Kidney (tissue), 22 donors: ENCODE measurements around the gene TSPAN12. TPM values are rescaled to one million over a fixed set of nuclear protein-coding genes. Genes with fewer than 3 reads are reported as not detected.
"Not testable (repeated sequence)": the region's sequence is repeated elsewhere in the genome, so short reads cannot be mapped to it uniquely, and the experiment has no call there.

Source experiments
- DNase-seq, 5 donors: peaks; one replicate each; pipeline ENCODE4 v3.0.0-alpha.2; 2013 to 2020
- FAIRE-seq: peaks from 2 replicates; lab custom pipeline; 2012; peaks lifted over from hg19 to GRCh38; lab: Jason Lieb, UNC
- H3K27ac ChIP-seq, 2 donors: one replicate each; pipeline ENCODE4 v1.7.0; 2013; ENCODE audit warnings: low read depth in 2 of 2, low read length in 2 of 2, inconsistent platforms in 1 of 2
- H3K27me3 ChIP-seq: one replicate; pipeline ENCODE4 v1.7.1; 2013; ENCODE audit warnings: low read length, inconsistent platforms; ENCODE audit not compliant: control insufficient read depth, insufficient read depth
- H3K36me3 ChIP-seq, 3 donors: one replicate each; pipeline versions ENCODE4 v1.7.0 to v1.7.1; 2013; ENCODE audit warnings: low read length in 3 of 3, control low read depth in 1 of 3, inconsistent platforms in 1 of 3; ENCODE audit not compliant: insufficient read depth in 3 of 3, control insufficient read depth in 2 of 3
- H3K4me1 ChIP-seq, 3 donors: one replicate each; pipeline versions ENCODE4 v1.7.0 to v1.7.1; 2013; ENCODE audit warnings: low read length in 3 of 3, inconsistent platforms in 1 of 3, low read depth in 1 of 3; ENCODE audit not compliant: control insufficient read depth in 2 of 3, insufficient read depth in 2 of 3
- H3K4me3 ChIP-seq, 3 donors: one replicate each; pipeline versions ENCODE4 v1.7.0 to v1.8.1; 2013; ENCODE audit warnings: low read length in 3 of 3, control low read depth in 1 of 3, inconsistent platforms in 1 of 3
- H3K9ac ChIP-seq, 3 donors: one replicate each; pipeline versions ENCODE4 v1.7.0 to v1.7.1; 2013; ENCODE audit warnings: low read length in 3 of 3, control low read depth in 1 of 3, inconsistent platforms in 1 of 3
- H3K9me3 ChIP-seq, 3 donors: one replicate each; pipeline versions ENCODE4 v1.7.0 to v1.7.1; 2013; ENCODE audit warnings: low read length in 3 of 3, control low read depth in 1 of 3, inconsistent platforms in 1 of 3; ENCODE audit not compliant: control insufficient read depth in 2 of 3, insufficient read depth in 1 of 3
- intact Hi-C: fragments of 100-400 bp; cut with DNase I; formaldehyde crosslinking; loops from one replicate; pipeline ENCODE4 v1.11.1; 2022
- long read RNA-seq, 10 donors: library from polyadenylated mRNA in 1 of 10; unstranded in 1 of 10; transcript quantifications; one replicate each; pipeline ENCODE4 v2.0.0 and lab custom pipeline, GENCODE V29; 2021 to 2026
- polyA plus RNA-seq: library from polyadenylated mRNA; stranded (reverse); fragments of 350-450 nt; fragmentation: Illumina TruSeq; extraction: RNeasy Lipid Tissue Mini Kit (QIAGEN cat#74804); gene quantifications from one replicate; pipeline ENCODE4 v1.2.3, GENCODE V29; 2014; ENCODE audit warnings: low read depth, low replicate concordance; ENCODE audit not compliant: insufficient read depth
- total RNA-seq: library from RNA; stranded (reverse); fragmentation: NEBNext Ultra II Directional; extraction: Animal tissue kit (Norgen Biotek cat#: 25700); gene quantifications from one replicate; pipeline ENCODE4 v1.2.1, GENCODE V29; 2021
- TF ChIP-seq, protein P1 (sequence below): IDR thresholded peaks from 3 replicates; pipeline ENCODE4 v1.5.1; 2012; ENCODE audit warnings: mild to moderate bottlenecking, moderate library complexity, borderline replicate concordance; ENCODE audit not compliant: insufficient read depth; ENCODE audit errors: extremely low read depth
- donor health status: control.
- donor health status: control.
- donor health status: control.
- donor health status: control.
- donor health status: control.
- donor health status: DM: yes; HTN: yes; CAD: no.
- donor health status: Normal renal cell carcinoma (clear cell type).

Gene TSPAN12, protein sequence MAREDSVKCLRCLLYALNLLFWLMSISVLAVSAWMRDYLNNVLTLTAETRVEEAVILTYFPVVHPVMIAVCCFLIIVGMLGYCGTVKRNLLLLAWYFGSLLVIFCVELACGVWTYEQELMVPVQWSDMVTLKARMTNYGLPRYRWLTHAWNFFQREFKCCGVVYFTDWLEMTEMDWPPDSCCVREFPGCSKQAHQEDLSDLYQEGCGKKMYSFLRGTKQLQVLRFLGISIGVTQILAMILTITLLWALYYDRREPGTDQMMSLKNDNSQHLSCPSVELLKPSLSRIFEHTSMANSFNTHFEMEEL
- total RNA-seq (76.5 TPM), polyA plus RNA-seq (44.2 TPM)
- long read RNA-seq, donor 1, transcript TSPAN12-201 (8 exons, 2,798 nt): major isoform, 19 of 30 reads
- long read RNA-seq, donor 1, partial matches to known transcripts: 0 of 30 reads
- long read RNA-seq, donor 1, other reads (novel, unspliced or antisense): 10 of 30 reads
- long read RNA-seq, donor 2, transcript TSPAN12-201 (8 exons, 2,798 nt): major isoform, 43 of 72 reads
- long read RNA-seq, donor 2, transcript TSPAN12-202 (9 exons, 1,495 nt): minor isoform, 5 of 72 reads
- long read RNA-seq, donor 2, partial matches to known transcripts: 0 of 72 reads
- long read RNA-seq, donor 2, other reads (novel, unspliced or antisense): 24 of 72 reads
- long read RNA-seq, donor 3, transcript TSPAN12-201 (8 exons, 2,798 nt): major isoform, 36 of 74 reads
- long read RNA-seq, donor 3, partial matches to known transcripts: 11 of 74 reads
- long read RNA-seq, donor 3, other reads (novel, unspliced or antisense): 21 of 74 reads
- long read RNA-seq, donor 4, transcript TSPAN12-201 (8 exons, 2,798 nt): major isoform, 75 of 97 reads
- long read RNA-seq, donor 4, partial matches to known transcripts: 16 of 97 reads
- long read RNA-seq, donor 4, other reads (novel, unspliced or antisense): 5 of 97 reads
- long read RNA-seq, donor 5, partial matches to known transcripts: 0 of 4 reads
- long read RNA-seq, donor 5, other reads (novel, unspliced or antisense): 0 of 4 reads
- long read RNA-seq, donor 6, transcript TSPAN12-201 (8 exons, 2,798 nt): major isoform, 33 of 136 reads
- long read RNA-seq, donor 6, partial matches to known transcripts: 44 of 136 reads
- long read RNA-seq, donor 6, other reads (novel, unspliced or antisense): 55 of 136 reads
- long read RNA-seq, donor 7, transcript TSPAN12-201 (8 exons, 2,798 nt): major isoform, 61 of 88 reads
- long read RNA-seq, donor 7, partial matches to known transcripts: 5 of 88 reads
- long read RNA-seq, donor 7, other reads (novel, unspliced or antisense): 21 of 88 reads
- long read RNA-seq, donor 8, transcript TSPAN12-201 (8 exons, 2,798 nt): major isoform, 18 of 35 reads
- long read RNA-seq, donor 8, partial matches to known transcripts: 6 of 35 reads
- long read RNA-seq, donor 8, other reads (novel, unspliced or antisense): 9 of 35 reads
- long read RNA-seq, donor 9, transcript TSPAN12-201 (8 exons, 2,798 nt): major isoform, 21 of 23 reads
- long read RNA-seq, donor 9, partial matches to known transcripts: 0 of 23 reads
- long read RNA-seq, donor 9, other reads (novel, unspliced or antisense): 0 of 23 reads
- long read RNA-seq, donor 10, transcript TSPAN12-201 (8 exons, 2,798 nt): major isoform, 36 of 82 reads
- long read RNA-seq, donor 10, partial matches to known transcripts: 20 of 82 reads
- long read RNA-seq, donor 10, other reads (novel, unspliced or antisense): 22 of 82 reads

DNA sequence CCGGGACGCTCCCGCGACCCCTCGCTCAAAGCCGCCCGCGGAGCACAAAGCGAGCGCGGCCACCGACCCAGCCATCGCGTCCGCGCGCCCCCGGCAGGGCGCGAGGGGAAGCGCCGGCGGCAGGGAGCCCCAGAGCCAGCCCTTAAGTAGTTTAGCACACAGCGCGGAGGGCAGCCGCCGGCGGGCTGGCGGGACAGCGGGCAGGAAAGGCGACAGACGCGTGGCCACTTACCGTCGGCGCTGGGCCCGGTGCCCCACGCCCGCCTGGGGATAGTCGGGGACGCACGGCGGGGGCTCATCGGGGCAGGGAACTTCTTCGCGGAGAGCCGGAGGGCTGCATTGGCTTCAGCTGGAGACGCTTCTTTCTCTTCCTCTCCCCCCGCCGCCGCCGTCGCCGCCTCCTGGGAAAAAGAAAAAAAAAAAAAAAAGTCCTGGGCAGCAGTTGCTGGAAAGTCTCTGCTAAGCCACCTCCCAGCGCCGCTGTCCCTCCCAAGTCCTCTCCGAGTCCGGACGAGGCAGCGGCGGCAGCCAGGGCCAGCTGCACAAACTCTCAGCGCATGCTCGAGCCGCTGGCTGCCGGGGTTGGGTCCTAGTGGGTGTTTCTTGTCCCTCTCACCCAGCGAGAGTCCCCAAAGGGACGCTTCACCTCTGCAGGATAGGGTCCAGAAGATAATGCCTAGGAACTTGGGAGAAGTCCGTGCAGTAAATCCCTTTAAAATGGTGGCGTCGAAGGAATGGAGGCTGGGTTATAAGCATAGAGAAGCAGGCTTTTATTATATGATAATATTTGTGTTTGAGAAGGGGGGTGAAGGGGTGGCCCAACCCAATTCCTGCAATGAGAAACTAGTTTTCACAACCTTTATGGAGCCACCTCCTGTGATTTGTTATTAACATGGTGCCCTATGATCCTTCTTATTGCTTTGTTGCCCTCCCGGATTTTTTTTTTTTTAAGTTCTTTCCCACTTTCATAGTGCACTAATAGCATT lies at the start of gene TSPAN12:
TSS of gene TSPAN12 (minus strand) at position 557 of the 986 bp plus-strand sequence. CDS start 1,381 bp downstream, outside the sequence.
- intact Hi-C loops: no loop called here
- H3K4me1 ChIP-seq: peaks cover 0 to 4% (median 2%) of the 10 kb centered on the region in 3 donors
- TF ChIP-seq, protein P1, sequence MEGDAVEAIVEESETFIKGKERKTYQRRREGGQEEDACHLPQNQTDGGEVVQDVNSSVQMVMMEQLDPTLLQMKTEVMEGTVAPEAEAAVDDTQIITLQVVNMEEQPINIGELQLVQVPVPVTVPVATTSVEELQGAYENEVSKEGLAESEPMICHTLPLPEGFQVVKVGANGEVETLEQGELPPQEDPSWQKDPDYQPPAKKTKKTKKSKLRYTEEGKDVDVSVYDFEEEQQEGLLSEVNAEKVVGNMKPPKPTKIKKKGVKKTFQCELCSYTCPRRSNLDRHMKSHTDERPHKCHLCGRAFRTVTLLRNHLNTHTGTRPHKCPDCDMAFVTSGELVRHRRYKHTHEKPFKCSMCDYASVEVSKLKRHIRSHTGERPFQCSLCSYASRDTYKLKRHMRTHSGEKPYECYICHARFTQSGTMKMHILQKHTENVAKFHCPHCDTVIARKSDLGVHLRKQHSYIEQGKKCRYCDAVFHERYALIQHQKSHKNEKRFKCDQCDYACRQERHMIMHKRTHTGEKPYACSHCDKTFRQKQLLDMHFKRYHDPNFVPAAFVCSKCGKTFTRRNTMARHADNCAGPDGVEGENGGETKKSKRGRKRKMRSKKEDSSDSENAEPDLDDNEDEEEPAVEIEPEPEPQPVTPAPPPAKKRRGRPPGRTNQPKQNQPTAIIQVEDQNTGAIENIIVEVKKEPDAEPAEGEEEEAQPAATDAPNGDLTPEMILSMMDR: peak; percentile 57
- peak within 1 kb of the TSS; percentile 84 to 96 (median 90) for H3K4me3 ChIP-seq
- no peaks in the 10 kb centered on the region for H3K36me3 ChIP-seq
- no peak for FAIRE-seq
- H3K27me3 ChIP-seq: no peaks in the 10 kb centered on the region
- peak within 1 kb of the TSS; percentile 93 to 94 for H3K27ac ChIP-seq
- H3K9me3 ChIP-seq: no peaks in the 10 kb centered on the region
- peak; percentile 93 to 96 (median 95) for DNase-seq
- peak within 1 kb of the TSS; percentile 70 to 90 (median 86) for H3K9ac ChIP-seq

DNA sequence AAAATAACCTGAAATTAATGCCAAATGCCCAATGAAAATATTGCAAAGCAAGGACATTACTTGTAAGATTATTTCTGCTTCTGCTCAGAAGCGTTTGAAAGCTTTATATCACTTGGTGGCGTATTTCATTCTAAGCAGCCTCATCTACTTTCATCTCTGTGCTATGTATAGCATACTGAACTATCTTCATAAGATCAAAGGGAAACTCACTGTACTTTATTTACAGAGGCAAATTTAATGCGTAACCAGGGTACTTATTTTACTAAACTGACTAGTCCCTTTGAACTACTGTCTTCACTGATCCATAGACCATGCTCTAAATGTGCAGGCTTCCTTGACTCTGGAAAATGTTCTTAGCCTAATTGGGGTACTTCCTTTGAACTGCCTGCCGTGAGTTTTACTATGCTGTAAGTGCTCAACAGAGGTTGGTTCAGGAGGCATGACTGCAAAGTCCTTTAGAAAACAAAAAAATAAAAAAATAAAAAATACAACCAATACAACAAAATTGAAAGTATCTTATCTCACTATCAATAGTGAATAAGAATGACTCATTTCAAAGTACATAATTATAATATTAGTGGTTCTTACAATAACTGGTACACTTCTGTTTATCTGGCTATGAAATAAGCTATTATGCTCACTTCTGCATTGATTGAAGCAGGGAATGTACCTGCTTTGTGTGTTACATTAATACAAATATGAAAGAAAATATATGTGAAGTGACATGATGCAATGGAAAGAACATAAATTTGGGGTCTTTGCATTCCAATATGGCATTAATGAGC lies 41.0 kb upstream of the TSPAN12 start:
- FAIRE-seq (no peak), DNase-seq (peak in 2 of 5 donors; percentile 41 to 57)
- no peaks in the 10 kb centered on the region for H3K27me3 ChIP-seq
- no peaks in the 10 kb centered on the region for H3K4me1 ChIP-seq
- H3K36me3 ChIP-seq: no peaks in the 10 kb centered on the region
- no peaks in the 10 kb centered on the region for H3K9me3 ChIP-seq
- H3K4me3 ChIP-seq: no peak overlapping the region
- no peak overlapping the region for H3K27ac ChIP-seq
- H3K9ac ChIP-seq: no peak overlapping the region
- TF ChIP-seq, protein P1: no peak
- intact Hi-C loops: no loop called here

DNA sequence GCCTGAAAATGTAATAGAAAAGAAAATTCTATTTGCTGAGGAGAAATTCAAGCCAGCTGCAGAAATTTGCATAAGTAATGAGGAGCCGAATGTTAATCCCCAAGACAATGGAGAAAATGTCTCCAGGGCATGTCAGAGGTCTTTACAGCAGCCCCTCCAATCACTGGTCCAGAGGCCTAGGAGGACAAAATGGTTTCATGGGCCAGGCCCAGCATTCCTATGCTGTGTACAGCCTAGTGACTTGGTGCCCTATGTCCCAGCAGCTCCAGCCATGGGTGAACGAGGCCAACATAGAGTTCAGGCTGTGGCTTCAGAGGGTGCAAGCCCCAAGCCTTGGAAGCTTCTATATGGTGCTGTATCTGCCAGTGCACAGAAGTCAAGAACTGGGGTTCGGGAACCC lies 37.3 kb upstream of the TSPAN12 start:
- H3K4me1 ChIP-seq, H3K27ac ChIP-seq, H3K36me3 ChIP-seq, DNase-seq, FAIRE-seq, H3K9ac ChIP-seq, intact Hi-C loops, H3K4me3 ChIP-seq, H3K27me3 ChIP-seq: not testable (repeated sequence)
- peaks cover 0 to 11% (median 2%) of the 10 kb centered on the region in 3 donors for H3K9me3 ChIP-seq

DNA sequence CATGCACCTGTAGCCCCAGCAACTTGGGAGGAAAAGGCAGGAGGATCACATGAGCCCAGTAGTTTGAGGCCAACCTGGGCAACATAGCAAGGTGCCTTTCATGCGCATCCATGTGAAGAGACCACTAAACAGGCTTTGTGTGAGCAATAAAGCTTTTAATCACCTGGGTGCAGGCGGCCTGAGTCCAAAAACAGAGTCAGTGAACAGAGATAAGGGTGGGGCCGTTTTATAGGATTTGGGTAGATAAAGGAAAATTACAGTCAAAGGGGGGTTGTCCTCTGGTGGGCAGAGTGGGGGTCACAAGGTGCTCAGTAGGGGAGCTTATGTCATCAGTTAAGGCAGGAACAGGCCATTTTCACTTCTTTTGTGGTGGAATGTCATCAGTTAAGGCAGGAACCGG lies 27.7 kb upstream of the TSPAN12 start:
- H3K9me3 ChIP-seq, H3K27me3 ChIP-seq, intact Hi-C loops, FAIRE-seq, H3K36me3 ChIP-seq, H3K4me1 ChIP-seq, H3K9ac ChIP-seq, H3K27ac ChIP-seq, H3K4me3 ChIP-seq: not testable (repeated sequence)
- peak in 1 of 5 donors; percentile 8 for DNase-seq
